ENCODE measurements around the gene MS4A3.
"Not testable (repeated sequence)": the region's sequence is repeated elsewhere in the genome, so short reads cannot be mapped to it uniquely, and the experiment has no call there.

GRCh38 chr11:60071644-60072043 is 15.2 kb downstream of the MS4A3 start:
- TF ChIP-seq, protein P1, sequence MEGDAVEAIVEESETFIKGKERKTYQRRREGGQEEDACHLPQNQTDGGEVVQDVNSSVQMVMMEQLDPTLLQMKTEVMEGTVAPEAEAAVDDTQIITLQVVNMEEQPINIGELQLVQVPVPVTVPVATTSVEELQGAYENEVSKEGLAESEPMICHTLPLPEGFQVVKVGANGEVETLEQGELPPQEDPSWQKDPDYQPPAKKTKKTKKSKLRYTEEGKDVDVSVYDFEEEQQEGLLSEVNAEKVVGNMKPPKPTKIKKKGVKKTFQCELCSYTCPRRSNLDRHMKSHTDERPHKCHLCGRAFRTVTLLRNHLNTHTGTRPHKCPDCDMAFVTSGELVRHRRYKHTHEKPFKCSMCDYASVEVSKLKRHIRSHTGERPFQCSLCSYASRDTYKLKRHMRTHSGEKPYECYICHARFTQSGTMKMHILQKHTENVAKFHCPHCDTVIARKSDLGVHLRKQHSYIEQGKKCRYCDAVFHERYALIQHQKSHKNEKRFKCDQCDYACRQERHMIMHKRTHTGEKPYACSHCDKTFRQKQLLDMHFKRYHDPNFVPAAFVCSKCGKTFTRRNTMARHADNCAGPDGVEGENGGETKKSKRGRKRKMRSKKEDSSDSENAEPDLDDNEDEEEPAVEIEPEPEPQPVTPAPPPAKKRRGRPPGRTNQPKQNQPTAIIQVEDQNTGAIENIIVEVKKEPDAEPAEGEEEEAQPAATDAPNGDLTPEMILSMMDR (IDR thresholded peaks at IDR 0.05 in 8 of 11, conservative IDR thresholded peaks at IDR 0.05 in 3 of 11), result not testable (repeated sequence)
- not testable (repeated sequence) for TF ChIP-seq POLR2A (IDR thresholded peaks at IDR 0.05)
